Natural killer cell (primary cell): ENCODE results near the gene PCDHGA2. TPM values are rescaled to one million over a fixed set of nuclear protein-coding genes. Genes with fewer than 3 reads are reported as not detected.

Experiments used
- ATAC-seq, 3 donors: fragments of 150-1000 bp in 2 of 3; fragments of 200-7000 bp in 1 of 3; cut with Tn5 transposase; 1 replicate in 1 of 3; 2 replicates in 2 of 3; pipeline ENCODE4 v1.10.0; 2021; ENCODE audit warnings: mild to moderate bottlenecking in 2 of 3, moderate library complexity in 2 of 3
- DNase-seq, 2 donors: peaks; one replicate each; pipeline versions ENCODE4 v3.0.0 to v3.0.0-alpha.2; 2013 to 2021; ENCODE audit warnings: mixed read lengths in 1 of 2
- H3K27ac ChIP-seq: one replicate; pipeline ENCODE4 v1.5.1; 2013; ENCODE audit warnings: mild to moderate bottlenecking, low read length
- H3K27me3 ChIP-seq: one replicate; pipeline ENCODE4 v1.6.1; 2013; ENCODE audit warnings: low read length; ENCODE audit not compliant: control insufficient read depth, insufficient read depth
- H3K36me3 ChIP-seq: one replicate; pipeline ENCODE4 v1.6.1; 2013; ENCODE audit warnings: low read length; ENCODE audit not compliant: control insufficient read depth, insufficient read depth
- H3K4me1 ChIP-seq: one replicate; pipeline ENCODE4 v1.6.1; 2013; ENCODE audit warnings: low read length; ENCODE audit not compliant: control insufficient read depth, insufficient read depth
- H3K4me3 ChIP-seq: one replicate; pipeline ENCODE4 v1.5.1; 2013; ENCODE audit warnings: low read length
- H3K9me3 ChIP-seq: one replicate; pipeline ENCODE4 v1.6.1; 2013; ENCODE audit warnings: low read length; ENCODE audit not compliant: control insufficient read depth, insufficient read depth
- H3K27ac Mint-ChIP-seq, 2 donors: one replicate each; pipeline ENCODE4 v1.8.0; 2022; ENCODE audit warnings: mild to moderate bottlenecking in 2 of 2, mixed read lengths in 2 of 2, moderate library complexity in 1 of 2
- H3K27me3 Mint-ChIP-seq, 2 donors: one replicate each; pipeline ENCODE4 v1.8.0; 2022; ENCODE audit warnings: low read depth in 2 of 2, mixed read lengths in 2 of 2
- H3K36me3 Mint-ChIP-seq: one replicate; pipeline ENCODE4 v1.8.0; 2022; ENCODE audit warnings: mixed read lengths
- H3K4me1 Mint-ChIP-seq, 2 donors: one replicate each; pipeline ENCODE4 v1.8.0; 2022; ENCODE audit warnings: mixed read lengths in 2 of 2
- H3K4me3 Mint-ChIP-seq: one replicate; pipeline ENCODE4 v1.8.0; 2022; ENCODE audit warnings: mild to moderate bottlenecking, moderate library complexity, mixed read lengths
- H3K9me3 Mint-ChIP-seq, 2 donors: one replicate each; pipeline ENCODE4 v1.8.0; 2022; ENCODE audit warnings: mixed read lengths in 2 of 2
- CTCF ChIP-seq: fragments of 200-600 bp; IDR thresholded peaks from one replicate; pipeline ENCODE4 v1.8.0; 2022; ENCODE audit warnings: antibody characterized with exemption
- WGBS: methylation state at CpG from one replicate; pipeline ENCODE4 v1.1.7; 2013; ENCODE audit warnings: missing lambda C conversion rate; ENCODE audit not compliant: insufficient coverage; 5-methylcytosine and 5-hydroxymethylcytosine counted together
- intact Hi-C: fragments of 100-400 bp; cut with micrococcal nuclease; formaldehyde crosslinking; loops from one replicate; pipeline ENCODE4 v1.14.2; 2022
- total RNA-seq, 4 donors: library from RNA; stranded (reverse); fragments of 120-200 nt in 1 of 4; gene quantifications; one replicate each; pipeline versions ENCODE4 v1.2.3 to v1.2.4, GENCODE V29; 2013 to 2022

Gene PCDHGA2
- total RNA-seq = not detected
- 0.02 TPM for total RNA-seq (2013)

- intact Hi-C loops = no loop called here
- peak in 1 of 2 donors; percentile 13 for DNase-seq
- H3K9me3 ChIP-seq = peaks cover 20% of the 10 kb centered on the region
- Mint-ChIP-seq H3K9me3 (peaks cover 5 to 8% of the 10 kb centered on the region in 2 donors), H3K27me3 (peaks cover 69 to 95% of the 10 kb centered on the region in 2 donors), H3K36me3 (peaks cover 58% of the 10 kb centered on the region), H3K27ac (no peak within 1 kb of the TSS), H3K4me1 (no peaks in the 10 kb centered on the region), H3K4me3 (no peak within 1 kb of the TSS)
- TF ChIP-seq CTCF = no peak
- no peak within 1 kb of the TSS for H3K4me3 ChIP-seq
- 21% methylated on average over 27 of the region's 27 CpGs for WGBS
- H3K36me3 ChIP-seq = no peaks in the 10 kb centered on the region
- no peak for ATAC-seq
- no peaks in the 10 kb centered on the region for H3K4me1 ChIP-seq
- H3K27me3 ChIP-seq = peaks cover 59% of the 10 kb centered on the region
- no peak within 1 kb of the TSS for H3K27ac ChIP-seq
Measured at GRCh38 chr5:141338538-141339306, at the start of gene PCDHGA2. PCDHGA2 (plus strand) TSS chr5:141338760.

- Mint-ChIP-seq H3K4me3 (no peak overlapping the region), H3K27me3 (no peaks in the 10 kb centered on the region), H3K9me3 (peaks cover 8 to 26% of the 10 kb centered on the region in 2 donors), H3K27ac (no peak overlapping the region), H3K4me1 (peaks cover 0 to 7% of the 10 kb centered on the region in 2 donors), H3K36me3 (peaks cover 49% of the 10 kb centered on the region)
- Histone ChIP-seq H3K36me3 (no peaks in the 10 kb centered on the region), H3K27me3 (no peaks in the 10 kb centered on the region), H3K4me3 (no peak overlapping the region), H3K27ac (no peak overlapping the region), H3K9me3 (peaks cover 64% of the 10 kb centered on the region), H3K4me1 (no peaks in the 10 kb centered on the region)
- TF ChIP-seq CTCF = no peak
- WGBS = 96% methylated on average over 4 of the region's 4 CpGs
- ATAC-seq (no peak), DNase-seq (no peak)
- intact Hi-C loops = no loop called here
Measured at GRCh38 chr5:141298376-141298775, 40.2 kb upstream of the PCDHGA2 start.

GRCh38 chr5:141303756-141304155 is 34.8 kb upstream of the PCDHGA2 start, which contains the start of gene SLC25A2:
SLC25A2 (minus strand) TSS chr5:141304049; CDS start chr5:141303865, 184 bp downstream.
- Mint-ChIP-seq H3K36me3 (peaks cover 38% of the 10 kb centered on the region), H3K27me3 (no peaks in the 10 kb centered on the region), H3K4me1 (no peaks in the 10 kb centered on the region), H3K9me3 (peaks cover 4 to 23% of the 10 kb centered on the region in 2 donors), H3K4me3 (no peak within 1 kb of the TSS), H3K27ac (no peak within 1 kb of the TSS)
- Histone ChIP-seq H3K4me1 (no peaks in the 10 kb centered on the region), H3K4me3 (no peak within 1 kb of the TSS), H3K27ac (no peak within 1 kb of the TSS), H3K9me3 (peaks cover 71% of the 10 kb centered on the region), H3K36me3 (no peaks in the 10 kb centered on the region), H3K27me3 (no peaks in the 10 kb centered on the region)
- no peak for TF ChIP-seq CTCF
- ATAC-seq (no peak), DNase-seq (no peak)
- intact Hi-C loops = no loop called here
- WGBS = 80% methylated on average over 36 of the region's 36 CpGs
